GM12865 (cell line): ENCODE results near the gene NADK2.
"Not testable (repeated sequence)": the region's sequence is repeated elsewhere in the genome, so short reads cannot be mapped to it uniquely, and the experiment has no call there.

Source experiments
- DNase-seq: peaks from one replicate; pipeline ENCODE4 v3.0.0; 2010; ENCODE audit warnings: low read depth
- H3K4me3 ChIP-seq: 2 replicates; pipeline ENCODE4 v1.5.1; 2011; ENCODE audit warnings: mild to moderate bottlenecking, low read depth, low read length, control low read depth
- CTCF ChIP-seq: IDR thresholded peaks from 2 replicates; pipeline ENCODE4 v1.5.1; 2011; ENCODE audit warnings: low read length, control low read depth, low read depth, inconsistent platforms; ENCODE audit not compliant: insufficient read depth; ENCODE audit errors: missing control alignments

NADK2 gene

GRCh38 chr5:36198281-36198680 lies 43.4 kb downstream of the NADK2 start:
- TF ChIP-seq CTCF: no peak
- DNase-seq: no peak

GRCh38 chr5:36193746-36194145 lies 48.0 kb downstream of the NADK2 start:
- TF ChIP-seq CTCF: no peak
- no peak for DNase-seq
- no peak overlapping the region for H3K4me3 ChIP-seq

More at GRCh38 chr5:36198281-36198680, 43.4 kb downstream of the NADK2 start:
- H3K4me3 ChIP-seq: no peak overlapping the region

GRCh38 chr5:36184408-36184807 lies 57.3 kb downstream of the NADK2 start:
- H3K4me3 ChIP-seq, DNase-seq: not testable (repeated sequence)

GRCh38 chr5:36181774-36182173 lies 60.0 kb downstream of the NADK2 start:
- TF ChIP-seq CTCF: no peak
- no peak for DNase-seq
- H3K4me3 ChIP-seq: no peak overlapping the region

- no peak overlapping the region for H3K4me3 ChIP-seq
- DNase-seq: no peak
- TF ChIP-seq CTCF: no peak
These were observed 61.0 kb downstream of the NADK2 start for GRCh38 chr5:36180556-36181350.

- H3K4me3 ChIP-seq: no peak overlapping the region
- DNase-seq: no peak
- TF ChIP-seq CTCF: no peak
These were observed 61.8 kb downstream of the NADK2 start for GRCh38 chr5:36179950-36180349.

- DNase-seq: no peak
- TF ChIP-seq CTCF: no peak
- H3K4me3 ChIP-seq: no peak overlapping the region
These were observed 63.2 kb downstream of the NADK2 start for GRCh38 chr5:36178524-36178890.
